Stimulated activated CD4-positive, alpha-beta T cell treated with anti-CD3 and anti-CD28 coated beads, TNF-alpha, amount 100 ng/mL, for 4 hours (primary cell): Measurements from ENCODE around the gene BEND3.

ENCODE experiments used
- DNase-seq, 3 experiments: peaks; one replicate each; pipeline ENCODE4 v3.0.0-alpha.2; 2020; ENCODE audit warnings: low read depth in 3 of 3

BEND3 gene

DNA sequence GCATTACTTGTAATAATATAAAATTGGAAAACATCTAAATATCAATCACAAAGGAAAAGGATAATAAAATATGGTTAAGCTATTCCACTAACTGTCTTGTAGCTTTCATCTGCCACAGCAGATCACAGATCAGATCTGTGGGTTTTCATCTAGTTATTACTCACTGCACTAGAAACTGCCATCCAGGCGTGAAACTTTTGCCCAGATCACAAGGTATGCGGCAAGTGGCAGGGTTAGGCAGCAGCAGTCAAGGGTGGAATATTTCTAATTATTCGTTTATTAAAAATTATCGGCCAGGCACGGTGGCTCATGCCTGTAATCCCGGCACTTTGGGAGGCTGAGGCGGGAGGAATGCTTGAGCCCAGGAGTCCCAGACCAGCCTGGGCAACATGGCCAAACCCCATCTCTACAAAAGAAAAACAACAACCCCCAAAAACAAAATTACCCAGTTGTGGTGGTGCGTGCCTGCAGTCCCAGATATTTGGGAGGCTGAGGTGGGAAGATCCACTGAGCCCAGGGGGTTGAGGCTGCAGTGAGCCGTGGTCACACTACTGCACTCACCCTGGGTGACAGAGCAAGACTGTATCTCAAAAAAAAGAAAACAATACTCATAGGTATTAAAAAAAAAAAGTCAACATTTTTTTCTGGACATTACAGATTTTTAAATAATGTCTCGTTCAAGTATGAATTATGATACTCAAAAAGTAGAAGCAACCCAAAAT, 32.1 kb downstream of the BEND3 start:
- no peak for DNase-seq

DNA sequence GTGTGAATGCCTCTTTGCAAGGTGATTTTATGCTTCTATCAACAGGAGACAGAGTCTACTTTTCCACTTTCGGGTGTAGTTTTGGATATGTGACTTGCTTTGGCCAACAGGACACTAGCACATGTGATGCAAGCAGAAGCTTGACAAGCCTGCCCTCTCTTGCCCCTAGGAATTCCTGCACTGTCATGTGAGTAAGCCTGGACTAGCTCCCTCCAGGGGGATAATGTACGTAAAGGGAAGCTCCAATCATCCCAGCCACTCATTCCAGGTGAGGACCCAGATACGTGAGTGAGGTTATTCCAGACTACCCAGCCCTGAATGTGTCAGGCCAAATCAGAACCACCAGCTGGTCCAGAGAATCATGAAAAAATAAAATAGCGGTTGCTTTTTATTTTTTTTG, 33.3 kb downstream of the BEND3 start:
- DNase-seq = no peak

DNA sequence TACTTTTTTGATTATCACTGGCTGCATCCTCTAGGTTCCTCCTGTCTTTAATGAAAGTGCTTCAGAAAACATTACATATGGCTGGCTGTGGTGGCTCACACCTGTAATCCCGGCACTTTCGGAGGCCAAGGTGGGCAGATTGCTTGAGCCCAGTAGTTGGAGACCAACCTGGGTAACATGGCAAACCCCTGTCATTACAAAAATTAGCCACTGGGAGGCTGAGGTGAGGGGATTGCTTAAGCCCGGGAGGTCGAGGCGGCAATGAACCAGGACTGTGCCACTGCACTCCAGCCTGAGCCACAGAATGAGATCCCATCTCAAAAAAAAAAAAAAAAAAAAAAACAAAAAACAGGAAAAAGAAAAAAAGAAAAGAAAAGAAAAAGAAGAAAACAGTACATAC, 35.3 kb downstream of the BEND3 start:
- no peak for DNase-seq

DNA sequence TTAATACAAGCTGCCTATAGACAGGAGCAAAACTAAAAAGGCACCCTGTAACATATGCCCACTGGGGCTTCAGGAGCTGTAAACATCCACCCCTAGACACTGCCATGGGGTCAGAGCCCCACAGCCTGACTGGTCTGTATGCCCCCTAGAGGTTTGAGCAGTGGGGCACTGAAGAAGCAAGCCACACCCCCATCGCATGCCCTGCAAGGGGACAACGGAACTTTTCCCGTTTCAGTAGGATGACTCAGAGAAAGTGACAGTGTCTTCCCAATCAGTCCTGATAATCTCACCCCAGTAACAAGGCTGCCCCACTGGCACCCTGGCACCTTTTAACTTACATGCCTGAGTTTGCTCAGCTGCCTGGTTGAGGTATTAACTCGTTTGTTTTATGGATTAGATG, 35.9 kb downstream of the BEND3 start:
- no peak for DNase-seq

DNA sequence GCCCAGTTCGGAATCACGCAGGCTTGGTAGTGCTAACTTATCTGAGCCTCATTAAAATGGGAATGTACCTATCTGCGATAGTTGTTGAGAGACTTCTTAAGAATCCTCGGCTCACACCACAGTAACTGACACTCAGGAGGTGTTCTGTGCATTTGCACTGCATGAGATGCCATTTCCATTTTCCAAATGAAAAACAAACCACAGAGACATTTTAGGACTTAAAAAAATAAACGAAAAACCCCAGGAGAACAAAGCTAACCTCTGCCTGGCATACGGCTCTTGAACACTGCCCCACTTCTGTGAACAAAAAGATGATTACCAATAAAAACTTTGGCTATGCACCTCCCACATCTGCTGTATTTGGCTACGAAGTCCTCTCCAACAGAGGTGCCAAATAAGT, 37.6 kb downstream of the BEND3 start:
- no peak for DNase-seq

DNA sequence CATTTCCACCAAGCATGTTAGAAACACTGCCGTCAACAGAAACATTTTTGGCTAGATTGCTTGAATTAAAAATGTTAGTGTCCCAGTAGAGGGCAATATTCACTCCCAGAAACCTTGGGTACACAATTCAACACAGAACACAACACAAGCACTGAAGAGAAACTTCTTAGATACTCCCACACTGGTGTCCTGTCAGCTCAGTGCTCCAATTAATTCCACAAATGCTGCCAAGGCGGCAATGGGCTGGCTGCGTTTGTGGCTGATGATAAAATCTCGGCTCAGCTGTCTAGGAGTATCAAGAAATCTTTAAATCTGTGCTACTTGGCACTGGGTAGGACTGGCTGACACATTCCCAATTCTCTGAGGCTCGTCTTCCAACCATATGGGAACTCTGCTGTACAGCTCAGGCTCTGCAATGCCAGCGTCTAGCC, 39.3 kb downstream of the BEND3 start:
- DNase-seq = no peak

DNA sequence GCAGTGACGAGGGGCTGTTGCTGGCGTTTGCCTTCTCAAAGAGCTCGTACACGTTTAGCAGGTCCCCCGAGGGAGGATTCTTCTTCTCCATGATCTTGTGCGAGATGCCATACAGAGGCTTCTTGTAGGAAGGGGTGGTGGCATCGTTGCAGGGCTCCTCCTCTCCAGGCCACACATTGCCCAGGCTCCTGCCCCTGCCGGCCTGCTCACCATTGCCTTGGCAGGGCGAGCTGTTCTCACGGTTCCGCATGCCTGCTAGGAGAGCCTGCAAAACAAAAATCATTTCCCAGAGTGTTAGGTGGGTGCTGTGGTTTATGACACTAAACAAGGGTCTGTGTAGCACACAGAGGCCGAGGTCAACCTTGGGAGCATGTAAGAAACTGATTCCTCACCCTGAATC, 44.6 kb downstream of the BEND3 start:
- no peak for DNase-seq

DNA sequence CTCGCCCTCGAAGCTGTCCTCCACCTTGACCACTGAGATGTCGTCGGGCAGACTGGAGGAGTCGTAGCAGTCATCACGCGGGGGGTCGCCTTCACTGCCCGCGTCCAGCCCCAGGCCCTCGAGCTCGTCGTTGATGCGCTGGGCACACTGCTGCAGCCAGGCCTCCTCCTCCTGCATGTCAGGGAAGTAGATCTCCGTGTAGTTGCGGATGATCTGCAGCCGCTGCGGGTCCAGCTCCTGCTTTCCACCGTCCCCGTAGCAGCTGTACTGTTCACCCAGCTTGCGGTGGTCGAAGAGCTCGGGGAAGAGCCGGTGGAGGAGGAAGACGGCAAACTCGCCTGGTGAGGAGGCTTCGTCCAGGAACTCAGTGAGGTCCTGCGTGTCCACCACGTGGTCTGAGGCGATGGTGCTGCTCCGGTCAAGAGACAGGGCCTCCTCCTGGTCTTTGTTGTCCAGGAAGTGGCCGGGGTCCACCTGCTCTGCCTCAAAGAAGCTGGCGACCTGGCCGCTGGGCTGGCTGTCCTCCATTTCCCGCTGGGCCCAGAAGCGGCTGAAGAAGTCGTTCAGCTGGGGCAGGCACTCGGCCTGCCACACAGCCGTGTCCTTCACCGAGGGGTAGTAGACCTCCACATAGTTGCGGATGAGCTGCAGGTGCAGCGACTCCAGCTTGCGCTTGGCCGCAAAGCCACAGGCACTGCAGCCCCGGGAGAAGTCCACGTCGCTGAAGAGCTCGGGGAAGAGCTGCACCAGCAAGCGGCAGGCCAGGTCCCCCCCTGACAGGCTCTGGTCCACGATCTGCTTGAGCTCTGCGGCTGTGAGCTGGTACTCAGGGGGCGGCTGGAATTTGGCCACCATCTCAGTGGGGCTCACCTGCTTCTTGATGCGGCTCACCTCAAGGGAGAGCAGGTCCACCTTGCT, 45.4 kb downstream of the BEND3 start:
- DNase-seq = no peak

DNA sequence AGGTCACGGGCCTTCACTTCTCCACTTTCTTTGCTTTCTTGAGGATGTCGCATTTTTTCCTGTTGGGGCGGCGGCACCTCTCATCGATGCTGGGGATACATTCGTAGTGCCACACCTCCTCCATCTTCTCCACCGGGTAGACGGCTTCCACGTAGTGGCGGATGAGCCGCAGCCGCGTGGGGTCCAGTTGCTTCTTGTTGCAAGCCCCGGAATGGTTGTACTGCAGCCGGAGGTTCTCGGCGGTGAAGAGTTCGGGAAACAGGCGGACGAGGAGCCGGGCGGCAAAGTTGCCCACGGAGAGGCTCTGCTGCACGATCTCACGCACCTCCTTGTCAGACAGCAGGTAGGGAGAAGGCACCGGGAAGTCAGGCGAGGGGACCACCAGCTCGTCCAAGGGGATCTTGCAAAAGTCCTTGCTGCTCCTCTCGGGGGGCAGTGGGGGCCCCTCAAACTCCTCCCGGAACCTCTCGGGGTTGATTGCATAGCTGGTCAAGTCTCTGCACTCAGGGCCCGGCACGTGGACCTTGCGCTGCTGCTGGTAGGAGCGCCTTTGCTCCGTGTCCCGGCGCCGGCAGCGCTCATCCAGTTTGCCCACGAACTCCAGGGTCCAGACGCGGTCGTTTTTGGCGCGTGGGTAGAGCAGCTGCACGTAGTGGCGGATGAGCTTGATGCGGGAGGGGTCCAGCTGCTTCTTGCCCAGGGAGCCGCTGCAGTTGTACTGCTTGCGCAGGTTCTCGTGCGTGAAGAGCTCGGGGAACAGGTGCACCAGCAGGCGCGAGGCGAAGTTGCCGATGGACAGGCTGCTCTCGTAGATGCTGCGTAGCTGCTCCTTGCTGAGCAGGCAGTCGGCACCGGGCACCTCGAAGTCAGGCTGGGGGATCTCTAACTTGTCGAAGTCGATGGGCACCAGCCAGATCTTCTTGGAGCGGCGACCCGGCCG, 46.4 kb downstream of the BEND3 start:
- DNase-seq = no peak

DNA sequence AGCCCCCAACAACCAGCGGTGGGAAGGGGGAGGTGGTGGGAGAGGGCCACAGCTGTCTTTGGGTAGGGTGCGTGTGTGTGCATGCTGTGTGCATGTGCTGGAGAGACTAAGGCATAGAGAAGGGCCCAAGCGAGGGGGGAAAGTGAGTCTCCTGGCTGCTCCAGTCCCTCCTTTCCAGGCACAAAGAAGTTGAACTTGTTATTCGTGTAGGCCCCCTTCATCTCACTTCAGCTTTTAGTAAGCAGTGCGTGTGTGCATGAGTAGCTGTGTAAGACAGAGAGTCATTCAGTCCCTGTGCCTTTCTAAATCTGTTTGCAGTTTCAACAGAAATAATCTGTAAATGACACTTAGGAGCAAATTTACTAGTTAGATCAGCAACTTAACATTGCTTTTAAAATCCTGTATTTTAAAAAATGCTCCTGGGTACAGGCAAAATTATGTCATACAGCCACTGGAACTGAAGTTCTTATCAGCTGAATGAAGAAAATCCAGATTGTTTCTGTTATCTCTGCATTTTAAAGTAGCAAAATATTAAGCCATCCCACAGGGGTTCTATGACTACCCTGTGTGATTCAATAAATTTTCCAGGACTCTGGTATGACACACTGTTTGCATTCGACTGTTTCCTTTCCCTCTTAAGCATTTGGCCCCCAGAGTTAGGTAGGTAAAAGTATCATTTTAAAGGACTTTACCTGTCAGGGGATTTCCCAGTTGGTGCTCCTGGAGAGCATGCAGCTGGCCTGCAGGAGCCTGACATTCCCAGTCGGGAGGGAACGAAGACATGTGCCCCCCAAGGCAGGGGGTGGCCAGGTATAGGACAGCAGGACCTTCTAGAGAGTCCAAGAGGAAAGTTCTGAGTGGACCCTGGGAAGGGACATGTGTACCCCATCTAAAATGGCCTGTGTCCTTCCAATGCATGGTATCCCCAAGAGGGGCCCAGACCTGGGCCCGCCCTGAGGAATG, 48.3 kb downstream of the BEND3 start:
- no peak for DNase-seq

DNA sequence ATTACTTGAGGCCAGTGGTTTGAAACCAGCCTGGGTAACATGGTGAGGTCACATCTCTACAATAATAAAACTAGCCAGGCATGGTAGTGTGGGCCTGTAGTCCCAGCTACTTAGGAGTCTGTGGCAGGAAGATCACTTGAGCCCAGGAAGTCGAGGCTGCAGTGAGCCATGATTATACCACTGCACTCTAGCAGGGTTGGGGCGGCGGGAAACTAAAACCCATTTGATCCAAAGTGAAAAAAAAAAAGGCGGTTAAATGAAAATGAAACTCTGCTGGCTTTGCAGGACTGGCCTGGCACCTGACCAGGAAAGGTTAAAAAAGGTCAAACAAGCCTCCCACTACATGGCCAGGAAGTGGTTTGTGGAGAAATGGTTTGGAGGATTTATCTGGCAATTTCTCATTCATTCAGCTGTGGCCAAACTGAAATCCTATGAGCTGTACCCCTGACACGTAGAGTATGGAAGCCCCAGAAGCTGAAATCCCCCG, 50.7 kb downstream of the BEND3 start:
- no peak for DNase-seq

DNA sequence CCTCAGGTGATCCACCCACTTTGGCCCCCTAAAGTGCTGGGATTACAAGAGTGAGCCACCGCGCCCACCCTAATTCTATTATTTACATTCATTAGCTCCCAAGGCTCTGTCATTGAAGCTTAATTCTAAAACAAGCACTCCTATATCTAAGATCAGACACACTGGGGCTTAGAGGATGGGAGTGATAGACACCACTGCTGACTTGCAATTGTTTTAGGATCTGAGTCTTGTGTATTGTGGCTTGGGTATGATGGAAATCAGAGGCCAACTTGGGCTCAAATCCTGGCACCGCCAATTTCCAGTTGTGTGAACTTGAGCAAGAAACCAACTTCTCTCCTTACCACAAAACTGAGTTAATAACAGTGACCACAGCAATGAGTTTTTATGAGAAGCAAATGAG, 52.6 kb downstream of the BEND3 start:
- DNase-seq = no peak

DNA sequence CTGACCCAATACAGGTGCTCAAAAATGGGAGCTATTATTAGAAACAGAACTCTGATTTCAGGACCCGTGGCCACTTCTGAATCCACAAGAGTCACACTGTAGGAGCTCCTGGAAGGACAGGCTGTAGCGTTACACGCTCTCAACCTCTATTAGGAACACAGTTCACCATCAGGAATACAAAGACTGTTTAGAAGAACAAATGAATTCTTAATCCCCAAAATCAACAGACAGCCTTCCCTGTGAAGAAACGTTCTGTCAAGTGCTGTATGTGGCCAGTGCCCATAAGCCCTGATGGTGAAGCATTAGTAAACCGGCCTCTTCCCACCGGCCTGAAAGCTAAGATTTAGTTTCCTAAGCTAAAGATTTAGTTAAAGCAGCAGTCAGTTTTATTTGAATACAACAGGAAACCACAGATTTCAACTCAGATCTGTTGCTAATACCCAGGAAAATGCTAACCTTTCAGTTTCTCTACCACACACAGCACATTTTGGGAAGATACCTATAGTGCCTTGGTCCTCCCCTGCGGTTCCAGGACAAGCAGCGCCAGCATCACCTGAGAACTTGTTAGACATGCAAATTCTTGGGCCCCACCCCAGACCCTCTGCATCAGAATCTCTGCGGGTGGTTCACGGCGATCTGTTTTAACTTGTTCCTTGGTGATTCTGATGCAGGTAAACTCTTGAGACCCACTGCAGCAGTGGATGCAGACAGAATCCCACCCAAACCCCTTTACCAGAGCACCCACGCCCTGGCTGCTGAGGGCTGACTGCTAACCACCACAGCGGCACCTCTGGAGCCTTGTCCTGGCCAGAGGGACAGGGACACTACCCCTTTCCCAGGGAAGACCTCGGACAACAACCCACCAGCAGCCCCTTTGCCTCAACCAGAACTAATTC, 53.9 kb downstream of the BEND3 start:
- no peak for DNase-seq

DNA sequence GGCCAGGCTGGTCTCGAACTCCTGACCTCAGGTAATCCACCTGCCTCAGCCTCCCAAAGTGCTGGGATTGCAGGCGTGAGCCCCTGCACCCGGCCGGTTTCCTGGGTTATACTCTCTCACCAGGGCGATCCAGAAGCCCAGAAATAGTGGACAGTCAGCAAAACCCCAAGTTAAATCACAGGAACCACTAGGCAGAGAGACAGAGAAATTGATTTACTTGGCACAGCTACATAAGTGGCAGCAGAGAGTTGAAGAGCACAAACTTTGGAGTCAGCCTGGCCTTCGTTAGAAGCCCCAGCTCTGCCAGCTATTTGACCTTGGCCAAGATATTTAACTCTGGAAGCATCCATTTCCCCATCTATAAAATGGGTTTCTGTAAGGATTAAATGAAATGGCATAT, 54.6 kb downstream of the BEND3 start:
- no peak for DNase-seq

DNA sequence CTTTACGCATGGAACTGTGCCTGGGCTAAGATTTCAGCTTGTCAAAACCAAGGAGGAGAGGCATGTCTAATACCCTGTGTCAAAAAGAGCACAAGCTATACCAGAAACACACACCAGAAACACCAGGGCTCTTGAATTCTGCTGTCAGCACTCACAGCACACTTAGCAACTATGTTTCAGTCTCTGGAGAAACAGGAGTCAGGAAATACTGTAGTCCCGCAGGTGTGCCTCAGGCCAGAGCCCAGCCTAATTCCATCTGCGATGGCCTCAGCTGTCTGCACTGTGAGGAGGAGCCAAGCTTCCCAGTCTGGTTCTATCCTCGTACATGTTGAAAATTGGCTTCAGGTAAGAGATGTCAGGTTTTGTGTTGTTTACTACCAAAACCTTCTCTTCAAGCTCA, 55.7 kb downstream of the BEND3 start:
- DNase-seq = no peak

DNA sequence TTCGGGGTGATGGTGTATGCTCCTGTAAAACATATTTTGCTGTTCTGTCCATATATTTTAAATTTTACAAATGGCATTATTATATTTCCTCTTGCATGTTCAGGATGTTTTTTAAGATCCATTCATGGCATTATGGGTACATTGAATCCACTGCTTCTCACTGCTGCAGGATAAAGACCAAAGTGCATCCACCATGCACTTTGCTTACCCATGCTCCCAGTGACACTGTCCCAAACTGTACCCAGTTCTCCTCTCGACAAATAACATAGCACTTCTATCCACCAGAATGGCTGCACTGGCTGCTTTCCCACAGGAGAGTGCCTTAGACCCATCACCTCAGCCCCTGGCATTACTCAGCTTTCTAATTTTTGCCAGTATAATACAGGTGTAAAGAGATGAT, 57.6 kb downstream of the BEND3 start:
- no peak for DNase-seq

DNA sequence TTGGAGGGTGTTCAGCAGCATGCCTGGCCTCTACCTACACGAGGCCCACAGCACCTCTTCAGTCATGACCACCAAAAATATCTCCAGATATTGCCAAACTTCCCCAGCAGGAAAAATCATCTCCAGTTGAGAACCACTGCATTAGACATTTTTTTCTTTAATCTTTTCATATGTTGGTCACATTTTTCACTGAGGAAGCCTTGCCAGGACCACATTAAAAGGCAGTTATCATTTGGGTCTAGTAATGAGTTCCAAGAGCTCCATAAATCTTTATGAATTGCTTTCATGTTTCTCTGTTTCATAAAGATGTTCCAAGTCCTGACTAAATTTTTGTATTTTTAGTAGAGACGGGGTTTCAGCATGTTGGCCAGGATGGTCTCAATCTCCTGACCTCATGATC, 58.5 kb downstream of the BEND3 start:
- no peak for DNase-seq

DNA sequence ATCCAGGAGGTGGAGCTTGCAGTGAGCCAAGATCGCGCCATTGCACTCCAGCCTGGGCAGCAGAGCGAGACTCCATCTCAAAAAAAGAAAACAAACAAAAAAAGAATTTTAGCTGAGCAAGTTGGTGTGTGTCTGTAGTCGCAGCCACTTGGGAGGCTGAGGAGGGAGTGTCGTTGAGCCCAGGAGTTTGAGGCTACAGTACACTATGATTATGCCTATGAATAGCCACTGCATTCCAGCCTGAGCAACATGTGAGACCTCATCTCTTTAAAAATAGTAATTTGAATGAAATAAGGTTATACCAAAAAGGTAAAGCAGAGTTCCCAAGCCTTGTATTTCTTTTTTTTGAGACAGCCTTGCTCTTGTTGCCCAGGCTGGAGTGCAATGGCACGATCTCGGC, 67.5 kb downstream of the BEND3 start:
- DNase-seq = no peak

DNA sequence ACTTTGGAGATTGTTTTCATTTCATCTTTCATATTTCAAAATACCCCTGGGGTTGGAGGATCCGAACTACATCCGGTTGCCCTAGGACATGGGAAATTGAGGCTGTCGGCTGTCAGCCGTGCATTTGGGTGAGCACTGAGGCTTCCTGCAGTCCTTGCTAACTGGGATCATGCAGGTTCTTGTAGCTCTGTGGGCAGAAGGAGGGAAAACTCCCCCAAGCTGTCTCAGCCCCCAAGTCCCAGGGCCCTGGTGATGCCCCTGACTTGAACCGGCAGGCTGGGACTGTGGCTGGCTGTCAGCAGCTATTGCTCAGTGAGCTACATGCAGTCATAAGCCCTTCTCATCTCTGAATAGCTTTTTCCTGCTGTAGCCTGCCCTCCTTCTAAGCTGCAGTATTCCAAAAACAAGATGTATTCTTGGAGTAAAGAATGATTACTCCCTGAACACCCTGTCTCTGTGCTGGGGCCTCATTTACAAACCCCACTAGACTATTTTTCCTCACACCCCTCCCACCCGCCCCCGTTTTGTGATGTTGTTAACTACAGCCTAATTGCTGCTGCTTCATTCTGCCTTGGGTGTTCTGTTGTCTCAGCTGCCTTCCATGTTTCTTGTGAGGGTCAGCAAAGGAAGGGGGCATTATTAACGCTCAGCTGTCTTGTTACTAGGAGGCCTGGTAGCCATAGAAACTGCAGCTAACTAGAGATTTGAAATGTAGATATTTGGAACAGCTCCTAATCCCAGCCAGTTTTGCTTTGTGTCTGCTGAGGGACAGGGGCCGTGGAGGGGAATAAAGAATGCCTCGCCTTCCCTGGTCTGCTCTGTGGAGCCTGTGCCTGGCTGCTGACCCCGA, 69.3 kb downstream of the BEND3 start:
- DNase-seq = no peak
